H1 (cell line): Measurements from ENCODE around the gene FBXO17. TPM values are rescaled to one million over a fixed set of nuclear protein-coding genes. Genes with fewer than 3 reads are reported as not detected.

Experiments used
- CTCF ChIA-PET: fragments of 300-600 bp; sonication (Branson Sonifier 250); formaldehyde crosslinking; loops from one replicate; lab custom pipeline; 2021; ENCODE audit not compliant: partially characterized antibody; lab: Charles Lee
- POLR2A ChIA-PET: fragments of 300-600 bp; sonication (Branson Sonifier 250); formaldehyde crosslinking; loops from one replicate; lab custom pipeline; 2021; ENCODE audit warnings: inconsistent platforms; ENCODE audit not compliant: partially characterized antibody; lab: Charles Lee
- DNase-seq, 2 experiments: peaks; one replicate each; pipeline versions ENCODE4 v3.0.0 to v3.0.0-alpha.2; 2010 to 2022; ENCODE audit warnings: low spot score in 2 of 2, low read depth in 1 of 2, mixed read lengths in 1 of 2
- FAIRE-seq: peaks from 2 replicates; lab custom pipeline; 2011; peaks lifted over from hg19 to GRCh38; lab: Jason Lieb, UNC
- H2AFZ ChIP-seq: 2 replicates; pipeline ENCODE4 v1.8.1; 2012; ENCODE audit warnings: low read length, inconsistent platforms
- H2AK5ac ChIP-seq: 2 replicates; pipeline ENCODE4 v1.6.1; 2013; ENCODE audit warnings: low read depth, low read length
- H2BK120ac ChIP-seq: replicated peaks from 2 replicates; pipeline ENCODE3; 2013; ENCODE audit warnings: low read depth, low read length, inconsistent platforms
- H2BK12ac ChIP-seq: 2 replicates; pipeline ENCODE4 v1.6.1; 2013; ENCODE audit warnings: low read depth, low read length
- H2BK15ac ChIP-seq: 2 replicates; pipeline ENCODE4 v1.6.1; 2013; ENCODE audit warnings: low read length
- H2BK20ac ChIP-seq: 2 replicates; pipeline ENCODE4 v1.6.1; 2013; ENCODE audit warnings: low read length
- H2BK5ac ChIP-seq: 2 replicates; pipeline ENCODE4 v1.6.1; 2013; ENCODE audit warnings: low read depth, low read length
- H3K14ac ChIP-seq: 2 replicates; pipeline ENCODE4 v1.6.1; 2013; ENCODE audit warnings: inconsistent platforms; ENCODE audit not compliant: insufficient read length
- H3K18ac ChIP-seq: 2 replicates; pipeline ENCODE4 v1.6.1; 2013; ENCODE audit warnings: low read length; ENCODE audit errors: extremely low read depth
- H3K23ac ChIP-seq: 2 replicates; pipeline ENCODE4 v1.6.1; 2013; ENCODE audit warnings: inconsistent platforms; ENCODE audit not compliant: insufficient read length
- H3K23me2 ChIP-seq: 2 replicates; pipeline ENCODE4 v1.6.1; 2013; ENCODE audit warnings: low read depth, low read length
- H3K27ac ChIP-seq: 2 replicates; pipeline ENCODE4 v1.6.1; 2011; ENCODE audit warnings: low read depth, low read length, inconsistent platforms
- H3K27me3 ChIP-seq, 4 experiments: replicated peaks in 1 of 4; 1 replicate in 1 of 4; 2 replicates in 3 of 4; pipeline versions ENCODE4 v1.6.1 to v1.8.1; 2011 to 2013; ENCODE audit warnings: low read length in 3 of 4, mild to moderate bottlenecking in 3 of 4, inconsistent platforms in 2 of 4, mixed read lengths in 2 of 4, moderate library complexity in 1 of 4; ENCODE audit not compliant: control insufficient read depth in 3 of 4, insufficient read depth in 3 of 4; ENCODE audit errors: extremely low read depth in 1 of 4
- H3K36me3 ChIP-seq, 4 experiments: 2 replicates each; pipeline versions ENCODE4 v1.6.1 to v1.8.1; 2011 to 2013; ENCODE audit warnings: mild to moderate bottlenecking in 4 of 4, low read length in 3 of 4, moderate library complexity in 2 of 4, control low read depth in 1 of 4, inconsistent platforms in 1 of 4; ENCODE audit not compliant: insufficient read depth in 4 of 4, control insufficient read depth in 2 of 4
- H3K4ac ChIP-seq: replicated peaks from 2 replicates; pipeline ENCODE3; 2013; ENCODE audit warnings: low read length, low read depth, mixed read lengths, inconsistent platforms; ENCODE audit not compliant: insufficient read length
- H3K4me1 ChIP-seq, 4 experiments: replicated peaks in 1 of 4; 1 replicate in 1 of 4; 2 replicates in 3 of 4; pipeline versions ENCODE4 v1.6.1 to v1.8.1; 2011 to 2013; ENCODE audit warnings: low read length in 3 of 4, inconsistent platforms in 2 of 4, mixed read lengths in 1 of 4; ENCODE audit not compliant: insufficient read depth in 4 of 4, control insufficient read depth in 3 of 4
- H3K4me2 ChIP-seq, 2 experiments: 2 replicates each; pipeline versions ENCODE4 v1.6.1 to v1.8.1; 2011 to 2013; ENCODE audit warnings: low read depth in 2 of 2, low read length in 2 of 2, control low read depth in 1 of 2, inconsistent platforms in 1 of 2, mild to moderate bottlenecking in 1 of 2; ENCODE audit not compliant: insufficient read depth in 1 of 2
- H3K4me3 ChIP-seq, 4 experiments: fragments of 200-600, 300-600 bp in 1 of 4; sonication (generic), shearing (Covaris generic), sonication (Bioruptor Twin) in 1 of 4; 2 replicates each; pipeline versions ENCODE4 v1.5.1 to v1.8.1; 2011 to 2016; ENCODE audit warnings: low read length in 4 of 4, low read depth in 3 of 4, control low read depth in 2 of 4, inconsistent platforms in 2 of 4, mild to moderate bottlenecking in 2 of 4, mixed read lengths in 1 of 4, moderate library complexity in 1 of 4; ENCODE audit not compliant: insufficient read depth in 2 of 4; ENCODE audit errors: extremely low read depth in 1 of 4
- H3K56ac ChIP-seq: replicated peaks from 2 replicates; pipeline ENCODE3; 2013; ENCODE audit warnings: low read depth, mild to moderate bottlenecking, mixed read lengths, low read length, inconsistent platforms; ENCODE audit not compliant: insufficient read length
- H3K79me1 ChIP-seq: 2 replicates; pipeline ENCODE4 v1.6.1; 2013; ENCODE audit warnings: low read depth, low read length, control low read depth
- H3K79me2 ChIP-seq, 2 experiments: 2 replicates each; pipeline versions ENCODE4 v1.6.1 to v1.8.1; 2012 to 2013; ENCODE audit warnings: low read length in 2 of 2, mild to moderate bottlenecking in 2 of 2, inconsistent platforms in 1 of 2; ENCODE audit not compliant: insufficient read depth in 2 of 2, control insufficient read depth in 1 of 2
- H3K9ac ChIP-seq, 4 experiments: replicated peaks in 1 of 4; 1 replicate in 1 of 4; 2 replicates in 3 of 4; pipeline versions ENCODE4 v1.6.1 to v1.8.1; 2011 to 2013; ENCODE audit warnings: low read depth in 3 of 4, low read length in 3 of 4, control low read depth in 2 of 4, mild to moderate bottlenecking in 2 of 4, moderate library complexity in 2 of 4, inconsistent platforms in 1 of 4; ENCODE audit errors: extremely low read depth in 1 of 4
- H3K9me3 ChIP-seq, 2 experiments: 2 replicates each; pipeline versions ENCODE4 v1.6.1 to v1.8.1; 2012 to 2013; ENCODE audit warnings: mild to moderate bottlenecking in 2 of 2, moderate library complexity in 2 of 2, control low read depth in 1 of 2, inconsistent platforms in 1 of 2, low read depth in 1 of 2, low read length in 1 of 2, mixed read lengths in 1 of 2; ENCODE audit not compliant: insufficient read depth in 2 of 2
- H4K20me1 ChIP-seq, 2 experiments: replicated peaks in 1 of 2; 2 replicates each; pipeline versions ENCODE3 to v1.8.1; 2011 to 2013; ENCODE audit warnings: inconsistent platforms in 2 of 2, low read length in 2 of 2, mild to moderate bottlenecking in 1 of 2; ENCODE audit not compliant: insufficient read depth in 2 of 2, control insufficient read depth in 1 of 2
- H4K5ac ChIP-seq: 2 replicates; pipeline ENCODE4 v1.6.1; 2013; ENCODE audit warnings: low read length, low read depth, mixed read lengths, inconsistent platforms; ENCODE audit not compliant: insufficient read length
- H4K8ac ChIP-seq: 2 replicates; pipeline ENCODE4 v1.8.0; 2013; ENCODE audit warnings: mild to moderate bottlenecking, moderate library complexity, low read length, inconsistent platforms; ENCODE audit not compliant: insufficient read depth; ENCODE audit errors: extremely low read depth
- H4K91ac ChIP-seq: replicated peaks from 2 replicates; pipeline ENCODE3; 2013; ENCODE audit warnings: low read length, mixed read lengths, inconsistent platforms; ENCODE audit not compliant: insufficient read length
- CBX5 ChIP-seq: fragments of 300-800, 300-1000 bp; sonication (generic); IDR thresholded peaks from 2 replicates; pipeline ENCODE4 v1.7.1; 2016; ENCODE audit warnings: antibody characterized with exemption, low read length, low read depth
- CEBPB ChIP-seq: IDR thresholded peaks from 2 replicates; pipeline ENCODE4 v1.6.1; 2012; ENCODE audit warnings: low read depth, low read length
- CREB1 ChIP-seq: IDR thresholded peaks from 2 replicates; pipeline ENCODE4 v1.6.1; 2012; ENCODE audit warnings: inconsistent platforms
- EGR1 ChIP-seq: IDR thresholded peaks from 2 replicates; pipeline ENCODE4 v1.6.1; 2011; ENCODE audit warnings: low read depth, low read length, borderline replicate concordance
- GABPA ChIP-seq: IDR thresholded peaks from 2 replicates; pipeline ENCODE4 v1.6.1; 2011; ENCODE audit warnings: mild to moderate bottlenecking, low read length, moderate library complexity, borderline replicate concordance; ENCODE audit not compliant: insufficient read depth
- JUN ChIP-seq: IDR thresholded peaks from 2 replicates; pipeline ENCODE4 v1.6.1; 2011; ENCODE audit warnings: low read depth, mild to moderate bottlenecking, improper control_type of control experiment, low read length
- PHF8 ChIP-seq: fragments of 200-600 bp; sonication (generic); conservative IDR thresholded peaks from 2 replicates; pipeline ENCODE4 v1.7.1; 2012; ENCODE audit warnings: low read depth, mild to moderate bottlenecking, inconsistent platforms, low read length, moderate library complexity
- POLR2AphosphoS5 ChIP-seq: IDR thresholded peaks from 2 replicates; pipeline ENCODE4 v1.6.1; 2011; ENCODE audit warnings: low read depth, low read length
- SIN3A ChIP-seq, 2 experiments: IDR thresholded peaks in 1 of 2; conservative IDR thresholded peaks in 1 of 2; 2 replicates each; pipeline ENCODE4 v1.6.1; 2011 to 2012; ENCODE audit warnings: low read length in 2 of 2, improper control_type of control experiment in 1 of 2, low read depth in 1 of 2, mild to moderate bottlenecking in 1 of 2
- SIRT6 ChIP-seq: IDR thresholded peaks from one replicate; pipeline ENCODE4 v1.7.1; 2012; ENCODE audit warnings: low read length, inconsistent platforms
- SIX5 ChIP-seq: IDR thresholded peaks from 2 replicates; pipeline ENCODE4 v1.6.1; 2011; ENCODE audit warnings: mild to moderate bottlenecking, low read depth, low read length
- TAF1 ChIP-seq: IDR thresholded peaks from 2 replicates; pipeline ENCODE4 v1.6.1; 2011; ENCODE audit warnings: mild to moderate bottlenecking, low read depth, low read length
- WGBS, 2 experiments: shearing (Covaris generic) in 1 of 2; methylation state at CpG; one replicate each; pipeline versions ENCODE4 v1.1.6 to v1.1.7; 2013 to 2015; ENCODE audit warnings: low lambda C conversion rate in 2 of 2, mixed read lengths in 2 of 2, inconsistent platforms in 1 of 2, low coverage in 1 of 2, missing lambda C conversion rate in 1 of 2; ENCODE audit not compliant: insufficient replicate concordance in 2 of 2, insufficient coverage in 1 of 2, insufficient read length in 1 of 2; ENCODE audit errors: extremely low coverage in 1 of 2, missing lambda C conversion rate in 1 of 2; 5-methylcytosine and 5-hydroxymethylcytosine counted together
- polyA plus RNA-seq, 7 experiments: library from polyadenylated mRNA; depleted of rRNA in 3 of 7; stranded (reverse) in 5 of 7; unstranded in 2 of 7; fragments of >200 nt in 5 of 7; fragments of 200-250 nt in 2 of 7; gene quantifications; 1 replicate in 5 of 7; 2 replicates in 1 of 7; 4 replicates in 1 of 7; pipeline versions ENCODE4 v1.2.1 to v1.2.3, GENCODE V29; 2011 to 2013; ENCODE audit warnings: missing spikeins in 2 of 7, mixed read lengths in 2 of 7
- total RNA-seq: library from RNA; stranded (reverse); fragmentation: NEBNext Ultra II Directional; extraction: Animal tissue kit (Norgen Biotek cat#: 25700); gene quantifications from 2 replicates; pipeline ENCODE4 v1.2.1, GENCODE V29; 2021
- TF ChIP-seq, protein P1 (sequence below): IDR thresholded peaks from 2 replicates; pipeline ENCODE4 v1.6.1; 2012; ENCODE audit warnings: inconsistent platforms
- TF ChIP-seq, protein P2 (sequence below): IDR thresholded peaks from 2 replicates; pipeline ENCODE4 v1.6.1; 2011; ENCODE audit warnings: low read depth, mild to moderate bottlenecking, low read length; ENCODE audit not compliant: insufficient read depth

Gene FBXO17
- total and polyA plus RNA-seq, 2 of the 8 experiments (the other 6 are each of a cell fraction or from before 2014, with no cell fraction given): 11.7 to 15.3 TPM

DNA sequence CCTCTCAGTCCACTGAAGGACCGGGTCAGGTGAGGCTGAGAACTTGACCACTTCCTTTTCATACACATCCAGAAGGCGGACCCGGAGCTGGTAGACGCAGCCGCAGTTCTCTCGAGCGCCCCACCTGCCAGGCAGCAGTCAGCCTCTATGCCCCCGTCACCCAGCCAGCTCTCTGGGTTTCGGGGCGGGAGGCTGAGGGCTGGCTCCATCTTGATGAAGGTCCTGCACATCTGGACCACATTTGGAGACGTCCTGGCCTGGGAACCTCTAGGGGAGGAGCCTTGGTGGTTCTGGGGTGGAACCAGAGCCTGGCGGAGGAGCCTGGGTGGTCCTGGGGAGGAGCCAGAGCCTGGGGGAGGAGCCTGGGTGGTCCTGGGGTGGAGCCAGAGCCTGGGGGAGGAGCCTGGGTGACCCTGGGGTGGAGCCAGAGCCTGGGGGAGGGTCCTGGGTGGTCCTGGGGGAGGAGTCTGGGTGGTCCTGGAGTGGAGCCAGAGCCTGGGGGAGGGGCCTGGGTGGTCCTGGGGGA lies 30.5 kb downstream of the FBXO17 start:
- H4K5ac ChIP-seq: no peak overlapping the region
- no peak for DNase-seq
- no peak overlapping the region for H2BK20ac ChIP-seq
- H3K56ac ChIP-seq: no peak overlapping the region
- H2BK12ac ChIP-seq: no peak overlapping the region
- 80% methylated on average over 8 of the region's 12 CpGs; no CpG with 5 or more reads in 1 of the 2 experiments for WGBS, 2 experiments
- H3K4ac ChIP-seq: no peak overlapping the region
- no peaks in the 10 kb centered on the region for H3K79me1 ChIP-seq
- peaks cover 3% of the 10 kb centered on the region; the same call in 1 of the 2 replicates for H3K23me2 ChIP-seq
- no peak overlapping the region for H3K14ac ChIP-seq
- H3K4me1 ChIP-seq: peaks cover 0 to under 1% (median 0%) of the 10 kb centered on the region in 4 experiments; a peak in 2 of 7 replicates
- no peaks in the 10 kb centered on the region for H3K79me2 ChIP-seq
- H4K8ac ChIP-seq: no peak overlapping the region
- no peak overlapping the region for H2AK5ac ChIP-seq
- no peak overlapping the region for H3K4me3 ChIP-seq
- CTCF ChIA-PET: interaction anchor here (14.5 kb wide), 1 partner anchor 12 kb away, joined by 120 read pairs; the partner anchor contains the start of genes MRPS12 and SARS2
- no peak overlapping the region for H3K23ac ChIP-seq
- no peak overlapping the region for H3K27ac ChIP-seq
- H2AFZ ChIP-seq: no peak overlapping the region
- no peak overlapping the region for H2BK5ac ChIP-seq
- H2BK15ac ChIP-seq: no peak overlapping the region
- no peak overlapping the region for H3K4me2 ChIP-seq
- no peak overlapping the region for H4K91ac ChIP-seq
- POLR2A ChIA-PET: interaction anchor here (1.2 to 2.2 kb wide), 2 partner anchors 10 to 12 kb away, joined by 6 to 7 read pairs; no protein-coding TSS in a partner anchor
- H3K27me3 ChIP-seq: no peaks in the 10 kb centered on the region
- H3K9me3 ChIP-seq: no peaks in the 10 kb centered on the region
- no peak overlapping the region for H3K18ac ChIP-seq
- FAIRE-seq: no peak
- H3K36me3 ChIP-seq: peaks cover 0 to 4% (median 0%) of the 10 kb centered on the region in 4 experiments; a peak in 2 of 8 replicates
- no peak overlapping the region for H3K9ac ChIP-seq
- H2BK120ac ChIP-seq: no peak overlapping the region
- H4K20me1 ChIP-seq: peaks cover 0 to 1% of the 10 kb centered on the region in 2 experiments
- TF ChIP-seq CBX5 (no peak), CREB1 (no peak), EGR1 (no peak), POLR2AphosphoS5 (no peak), SIRT6 (no peak), CEBPB (no peak), JUN (no peak), TAF1 (no peak), PHF8 (no peak), SIX5 (no peak), SIN3A (conservative IDR thresholded peaks at IDR 0.05 in 1 of 2, IDR thresholded peaks at IDR 0.05 in 1 of 2; ENCODE audit: low read depth in 1 of 2, low read length in 2 of 2) (no peak), GABPA (no peak)
- TF ChIP-seq, protein P1, sequence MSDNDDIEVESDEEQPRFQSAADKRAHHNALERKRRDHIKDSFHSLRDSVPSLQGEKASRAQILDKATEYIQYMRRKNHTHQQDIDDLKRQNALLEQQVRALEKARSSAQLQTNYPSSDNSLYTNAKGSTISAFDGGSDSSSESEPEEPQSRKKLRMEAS: no peak
- TF ChIP-seq, protein P2, sequence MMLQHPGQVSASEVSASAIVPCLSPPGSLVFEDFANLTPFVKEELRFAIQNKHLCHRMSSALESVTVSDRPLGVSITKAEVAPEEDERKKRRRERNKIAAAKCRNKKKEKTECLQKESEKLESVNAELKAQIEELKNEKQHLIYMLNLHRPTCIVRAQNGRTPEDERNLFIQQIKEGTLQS: no peak
